ENCODE measurements around the gene MAPT.

MAPT gene

DNA sequence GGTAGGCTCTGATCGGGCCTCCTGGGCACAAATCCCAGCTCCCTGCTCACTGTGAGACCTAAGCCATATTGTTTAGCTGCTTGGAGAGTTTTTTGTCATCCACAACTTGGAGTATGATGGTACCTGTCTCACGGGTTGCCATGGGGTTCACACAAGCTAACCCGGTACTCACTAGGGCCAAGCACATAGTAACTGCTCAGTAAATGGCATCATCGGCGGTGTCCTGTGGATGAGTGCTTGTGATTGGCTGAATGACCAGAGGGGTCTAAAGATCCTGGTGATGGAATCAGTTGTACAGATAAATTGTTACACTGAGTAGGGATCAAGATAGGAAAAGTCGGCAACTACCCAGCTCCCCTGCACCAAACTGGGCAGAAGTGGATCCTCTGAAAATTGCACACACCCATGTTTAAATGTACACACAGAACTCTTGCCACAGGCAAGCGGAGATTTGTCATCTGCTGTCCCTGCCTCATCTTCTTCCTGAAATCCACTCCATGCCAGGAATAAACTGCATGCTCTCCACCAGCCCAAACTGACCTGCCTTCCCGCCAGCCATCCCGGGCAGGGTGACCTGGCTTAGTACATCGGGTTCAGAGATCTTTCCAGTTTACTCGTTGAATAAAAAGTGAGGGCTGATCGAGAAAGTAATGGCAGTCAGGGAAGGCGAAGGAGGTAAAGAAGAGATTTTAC is 6.5 kb downstream of the MAPT start:
- TF ChIP-seq EGR1 (IDR thresholded peaks at IDR 0.05) (no peak), TCF12 (IDR thresholded peaks at IDR 0.05; ENCODE audit: low read depth) (no peak), YY1 (IDR thresholded peaks at IDR 0.05; ENCODE audit: low read depth) (no peak), EP300 (IDR thresholded peaks at IDR 0.05; ENCODE audit: borderline replicate concordance) (no peak), TAF1 (IDR thresholded peaks at IDR 0.05; ENCODE audit: low read depth) (no peak), TEAD4 (IDR thresholded peaks at IDR 0.05) (no peak), RAD21 (IDR thresholded peaks at IDR 0.05; ENCODE audit: low read depth) (no peak)
- TF ChIP-seq, protein P1, sequence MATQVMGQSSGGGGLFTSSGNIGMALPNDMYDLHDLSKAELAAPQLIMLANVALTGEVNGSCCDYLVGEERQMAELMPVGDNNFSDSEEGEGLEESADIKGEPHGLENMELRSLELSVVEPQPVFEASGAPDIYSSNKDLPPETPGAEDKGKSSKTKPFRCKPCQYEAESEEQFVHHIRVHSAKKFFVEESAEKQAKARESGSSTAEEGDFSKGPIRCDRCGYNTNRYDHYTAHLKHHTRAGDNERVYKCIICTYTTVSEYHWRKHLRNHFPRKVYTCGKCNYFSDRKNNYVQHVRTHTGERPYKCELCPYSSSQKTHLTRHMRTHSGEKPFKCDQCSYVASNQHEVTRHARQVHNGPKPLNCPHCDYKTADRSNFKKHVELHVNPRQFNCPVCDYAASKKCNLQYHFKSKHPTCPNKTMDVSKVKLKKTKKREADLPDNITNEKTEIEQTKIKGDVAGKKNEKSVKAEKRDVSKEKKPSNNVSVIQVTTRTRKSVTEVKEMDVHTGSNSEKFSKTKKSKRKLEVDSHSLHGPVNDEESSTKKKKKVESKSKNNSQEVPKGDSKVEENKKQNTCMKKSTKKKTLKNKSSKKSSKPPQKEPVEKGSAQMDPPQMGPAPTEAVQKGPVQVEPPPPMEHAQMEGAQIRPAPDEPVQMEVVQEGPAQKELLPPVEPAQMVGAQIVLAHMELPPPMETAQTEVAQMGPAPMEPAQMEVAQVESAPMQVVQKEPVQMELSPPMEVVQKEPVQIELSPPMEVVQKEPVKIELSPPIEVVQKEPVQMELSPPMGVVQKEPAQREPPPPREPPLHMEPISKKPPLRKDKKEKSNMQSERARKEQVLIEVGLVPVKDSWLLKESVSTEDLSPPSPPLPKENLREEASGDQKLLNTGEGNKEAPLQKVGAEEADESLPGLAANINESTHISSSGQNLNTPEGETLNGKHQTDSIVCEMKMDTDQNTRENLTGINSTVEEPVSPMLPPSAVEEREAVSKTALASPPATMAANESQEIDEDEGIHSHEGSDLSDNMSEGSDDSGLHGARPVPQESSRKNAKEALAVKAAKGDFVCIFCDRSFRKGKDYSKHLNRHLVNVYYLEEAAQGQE (IDR thresholded peaks at IDR 0.05; ENCODE audit: low read depth): no peak
- TF ChIP-seq, protein P2, sequence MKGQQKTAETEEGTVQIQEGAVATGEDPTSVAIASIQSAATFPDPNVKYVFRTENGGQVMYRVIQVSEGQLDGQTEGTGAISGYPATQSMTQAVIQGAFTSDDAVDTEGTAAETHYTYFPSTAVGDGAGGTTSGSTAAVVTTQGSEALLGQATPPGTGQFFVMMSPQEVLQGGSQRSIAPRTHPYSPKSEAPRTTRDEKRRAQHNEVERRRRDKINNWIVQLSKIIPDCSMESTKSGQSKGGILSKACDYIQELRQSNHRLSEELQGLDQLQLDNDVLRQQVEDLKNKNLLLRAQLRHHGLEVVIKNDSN (IDR thresholded peaks at IDR 0.05): no peak
- TF ChIP-seq, protein P3, sequence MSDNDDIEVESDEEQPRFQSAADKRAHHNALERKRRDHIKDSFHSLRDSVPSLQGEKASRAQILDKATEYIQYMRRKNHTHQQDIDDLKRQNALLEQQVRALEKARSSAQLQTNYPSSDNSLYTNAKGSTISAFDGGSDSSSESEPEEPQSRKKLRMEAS (IDR thresholded peaks at IDR 0.05): no peak

DNA sequence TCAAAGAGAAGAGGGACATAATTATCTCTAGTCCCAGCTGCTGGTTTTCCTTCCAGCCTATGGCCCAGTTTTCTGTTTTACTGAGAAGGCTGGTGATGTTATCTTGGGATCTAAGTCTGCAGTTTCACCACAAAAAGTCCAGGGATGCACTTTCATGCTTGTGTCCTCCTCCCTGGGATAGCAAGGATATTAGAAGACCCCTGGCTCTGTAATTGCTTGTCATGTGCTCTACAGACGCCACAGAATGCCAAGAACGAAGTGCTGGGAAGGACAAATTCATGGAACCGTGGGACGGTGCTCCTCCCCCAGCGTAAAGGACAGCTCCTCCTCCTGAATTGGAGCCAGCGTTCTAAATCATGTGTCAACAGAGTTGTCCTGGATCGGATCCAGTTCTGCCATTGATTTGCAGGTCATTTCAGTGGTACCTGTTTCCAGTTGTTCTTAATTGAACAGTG is 8.6 kb downstream of the MAPT start:
- peak; percentile 50; the same call in 1 of the 2 replicates for TF ChIP-seq NFIC (IDR thresholded peaks at IDR 0.05)
- TF ChIP-seq TCF12 (IDR thresholded peaks at IDR 0.05; ENCODE audit: low read depth): no peak

DNA sequence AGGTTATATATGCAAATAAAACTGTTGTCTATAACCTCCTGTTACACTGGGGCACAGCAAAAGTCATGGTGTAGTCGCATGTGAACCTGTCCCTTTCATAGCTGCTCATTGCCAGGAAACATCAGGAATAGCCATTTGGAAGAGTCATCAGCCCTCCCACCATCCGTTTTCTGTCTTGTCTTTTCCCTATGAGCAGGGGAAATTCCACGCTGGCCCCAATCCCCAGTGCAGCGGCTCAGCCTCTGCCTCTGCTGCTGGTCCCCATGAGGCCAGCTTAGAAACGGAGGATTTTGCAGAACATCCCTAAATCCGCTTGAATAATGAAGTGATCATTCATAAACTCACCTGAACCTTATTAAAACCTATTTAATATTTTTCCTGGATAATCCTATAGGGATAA is 10.5 kb downstream of the MAPT start:
- no peak for TF ChIP-seq RAD21 (IDR thresholded peaks at IDR 0.05; ENCODE audit: low read depth)
- TF ChIP-seq EP300 (IDR thresholded peaks at IDR 0.05; ENCODE audit: borderline replicate concordance): no peak
- TF ChIP-seq, protein P3 (IDR thresholded peaks at IDR 0.05): no peak
- no peak for TF ChIP-seq TAF1 (IDR thresholded peaks at IDR 0.05; ENCODE audit: low read depth)
- TF ChIP-seq YY1 (IDR thresholded peaks at IDR 0.05; ENCODE audit: low read depth): no peak
- TF ChIP-seq NFIC (IDR thresholded peaks at IDR 0.05): no peak
- TF ChIP-seq, protein P1 (IDR thresholded peaks at IDR 0.05; ENCODE audit: low read depth): no peak
- no peak for TF ChIP-seq FOXM1 (IDR thresholded peaks at IDR 0.05; ENCODE audit: borderline replicate concordance, low read depth)
- TF ChIP-seq CEBPB (IDR thresholded peaks at IDR 0.05): no peak
- TF ChIP-seq ZBTB7A (IDR thresholded peaks at IDR 0.05; ENCODE audit: low read depth): no peak
- TF ChIP-seq, protein P2 (IDR thresholded peaks at IDR 0.05): no peak
- no peak for TF ChIP-seq TEAD4 (IDR thresholded peaks at IDR 0.05)
- no peak for TF ChIP-seq CREB1 (IDR thresholded peaks at IDR 0.05; ENCODE audit: low read depth)
- TF ChIP-seq TCF12 (IDR thresholded peaks at IDR 0.05; ENCODE audit: low read depth): no peak
- TF ChIP-seq EGR1 (IDR thresholded peaks at IDR 0.05): no peak

DNA sequence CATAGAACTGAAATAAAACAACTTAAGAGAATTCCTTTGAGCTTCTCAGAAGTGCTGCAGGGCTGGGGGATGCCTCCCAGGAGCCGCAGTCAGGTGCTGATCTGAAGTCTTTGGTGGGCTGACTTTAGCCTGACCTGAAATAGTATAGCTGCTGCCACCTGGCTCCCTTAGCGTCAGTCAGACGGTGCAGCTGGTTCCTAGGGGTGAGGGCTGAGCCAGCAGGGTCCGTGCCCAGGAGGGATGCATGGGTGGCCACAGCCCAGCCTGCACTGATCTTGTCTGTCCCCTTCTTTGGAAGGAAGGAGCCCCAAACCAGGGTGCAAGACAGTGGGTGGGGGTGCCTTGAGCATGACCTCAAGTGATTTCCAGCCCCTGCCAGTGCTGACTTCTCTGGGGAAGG is 11.5 kb downstream of the MAPT start:
- TF ChIP-seq, protein P1 (IDR thresholded peaks at IDR 0.05; ENCODE audit: low read depth): no peak
- TF ChIP-seq TCF12 (IDR thresholded peaks at IDR 0.05; ENCODE audit: low read depth) (no peak), CREB1 (IDR thresholded peaks at IDR 0.05; ENCODE audit: low read depth) (no peak), ZBTB7A (IDR thresholded peaks at IDR 0.05; ENCODE audit: low read depth) (no peak), TEAD4 (IDR thresholded peaks at IDR 0.05) (no peak), EP300 (IDR thresholded peaks at IDR 0.05; ENCODE audit: borderline replicate concordance) (no peak), RAD21 (IDR thresholded peaks at IDR 0.05; ENCODE audit: low read depth) (no peak), TAF1 (IDR thresholded peaks at IDR 0.05; ENCODE audit: low read depth) (no peak)

Measured in Ishikawa (cell line).